Activated CD8-positive, alpha-beta T cell treated with anti-CD3 and anti-CD28 coated beads for 36 hours (primary cell): Measurements from ENCODE around the gene CLN3. TPM values are rescaled to one million over a fixed set of nuclear protein-coding genes. Genes with fewer than 3 reads are reported as not detected.
"Not testable (repeated sequence)": the region's sequence is repeated elsewhere in the genome, so short reads cannot be mapped to it uniquely, and the experiment has no call there.

Experiments
- ATAC-seq: fragments of 200-7000 bp; cut with Tn5 transposase; one replicate; pipeline ENCODE4 v1.10.0; 2021; ENCODE audit warnings: mild to moderate bottlenecking, moderate library complexity
- CTCF ChIA-PET: fragments of 350-600 bp; sonication (Branson Sonifier 250); formaldehyde crosslinking; loops from one replicate; lab custom pipeline; 2021; ENCODE audit warnings: antibody characterized with exemption; lab: Charles Lee
- POLR2A ChIA-PET: fragments of 350-600 bp; sonication (Branson Sonifier 250); formaldehyde crosslinking; loops from one replicate; lab custom pipeline; 2021; ENCODE audit warnings: antibody characterized with exemption; lab: Charles Lee
- DNase-seq: peaks from one replicate; pipeline ENCODE4 v3.0.0-alpha.2; 2020
- H3K27ac Mint-ChIP-seq: one replicate; pipeline ENCODE4 v1.8.0; 2021; ENCODE audit warnings: mild to moderate bottlenecking, mixed read lengths
- H3K27me3 Mint-ChIP-seq: one replicate; pipeline ENCODE4 v1.8.0; 2021; ENCODE audit warnings: mixed read lengths
- H3K36me3 Mint-ChIP-seq: one replicate; pipeline ENCODE4 v1.8.0; 2021; ENCODE audit warnings: low read depth, mixed read lengths
- H3K4me1 Mint-ChIP-seq: one replicate; pipeline ENCODE4 v1.8.0; 2021; ENCODE audit warnings: low read depth, mixed read lengths
- H3K4me3 Mint-ChIP-seq: one replicate; pipeline ENCODE4 v1.8.0; 2021; ENCODE audit warnings: mild to moderate bottlenecking, moderate library complexity, mixed read lengths
- H3K9me3 Mint-ChIP-seq: one replicate; pipeline ENCODE4 v1.8.0; 2021; ENCODE audit warnings: mixed read lengths
- intact Hi-C: fragments of 100-400 bp; cut with micrococcal nuclease; formaldehyde crosslinking; loops from one replicate; pipeline ENCODE4 v1.10.0; 2022
- total RNA-seq, 2 experiments: library from RNA; stranded (reverse); gene quantifications; one replicate each; pipeline ENCODE4 v1.2.3, GENCODE V29; 2021
- TF ChIP-seq, protein P1 (sequence below): fragments of 200-600 bp; IDR thresholded peaks from one replicate; pipeline ENCODE4 v1.8.0; 2022; ENCODE audit warnings: antibody characterized with exemption, mild to moderate bottlenecking

Gene CLN3
- total RNA-seq, 2 experiments from 2014 or later, result 24.2 to 30.2 TPM

DNA sequence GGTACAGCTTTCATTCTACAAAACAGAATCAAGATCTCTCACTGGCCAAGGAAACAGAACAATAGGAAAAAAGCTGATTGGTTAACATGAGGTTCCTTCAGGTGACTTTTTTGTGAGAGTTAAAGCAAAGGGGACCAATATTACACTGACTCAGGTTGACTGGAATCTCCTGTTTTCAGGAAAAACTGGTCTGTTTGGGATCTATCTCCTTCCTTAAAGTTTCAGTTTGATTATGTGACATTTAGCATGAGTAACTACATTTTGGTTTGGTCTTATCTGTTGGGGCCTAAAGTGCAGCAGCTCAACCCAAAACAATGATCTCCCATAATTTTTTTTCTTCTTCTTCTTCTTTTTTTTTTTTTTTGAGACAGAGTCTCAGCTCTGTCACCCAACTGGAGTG is 37.2 kb upstream of the CLN3 start:
- ChIA-PET POLR2A (no interaction called here), CTCF (no interaction called here)
- intact Hi-C loops, result no loop called here
- DNase-seq, result no peak
- peaks cover 4% of the 10 kb centered on the region for H3K4me1 Mint-ChIP-seq
- H3K9me3 Mint-ChIP-seq, result no peaks in the 10 kb centered on the region
- ATAC-seq, result no peak
- H3K36me3 Mint-ChIP-seq, result no peaks in the 10 kb centered on the region
- no peaks in the 10 kb centered on the region for H3K27me3 Mint-ChIP-seq
- no peak overlapping the region for H3K27ac Mint-ChIP-seq
- H3K4me3 Mint-ChIP-seq, result no peak overlapping the region
- TF ChIP-seq, protein P1, sequence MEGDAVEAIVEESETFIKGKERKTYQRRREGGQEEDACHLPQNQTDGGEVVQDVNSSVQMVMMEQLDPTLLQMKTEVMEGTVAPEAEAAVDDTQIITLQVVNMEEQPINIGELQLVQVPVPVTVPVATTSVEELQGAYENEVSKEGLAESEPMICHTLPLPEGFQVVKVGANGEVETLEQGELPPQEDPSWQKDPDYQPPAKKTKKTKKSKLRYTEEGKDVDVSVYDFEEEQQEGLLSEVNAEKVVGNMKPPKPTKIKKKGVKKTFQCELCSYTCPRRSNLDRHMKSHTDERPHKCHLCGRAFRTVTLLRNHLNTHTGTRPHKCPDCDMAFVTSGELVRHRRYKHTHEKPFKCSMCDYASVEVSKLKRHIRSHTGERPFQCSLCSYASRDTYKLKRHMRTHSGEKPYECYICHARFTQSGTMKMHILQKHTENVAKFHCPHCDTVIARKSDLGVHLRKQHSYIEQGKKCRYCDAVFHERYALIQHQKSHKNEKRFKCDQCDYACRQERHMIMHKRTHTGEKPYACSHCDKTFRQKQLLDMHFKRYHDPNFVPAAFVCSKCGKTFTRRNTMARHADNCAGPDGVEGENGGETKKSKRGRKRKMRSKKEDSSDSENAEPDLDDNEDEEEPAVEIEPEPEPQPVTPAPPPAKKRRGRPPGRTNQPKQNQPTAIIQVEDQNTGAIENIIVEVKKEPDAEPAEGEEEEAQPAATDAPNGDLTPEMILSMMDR, result no peak

DNA sequence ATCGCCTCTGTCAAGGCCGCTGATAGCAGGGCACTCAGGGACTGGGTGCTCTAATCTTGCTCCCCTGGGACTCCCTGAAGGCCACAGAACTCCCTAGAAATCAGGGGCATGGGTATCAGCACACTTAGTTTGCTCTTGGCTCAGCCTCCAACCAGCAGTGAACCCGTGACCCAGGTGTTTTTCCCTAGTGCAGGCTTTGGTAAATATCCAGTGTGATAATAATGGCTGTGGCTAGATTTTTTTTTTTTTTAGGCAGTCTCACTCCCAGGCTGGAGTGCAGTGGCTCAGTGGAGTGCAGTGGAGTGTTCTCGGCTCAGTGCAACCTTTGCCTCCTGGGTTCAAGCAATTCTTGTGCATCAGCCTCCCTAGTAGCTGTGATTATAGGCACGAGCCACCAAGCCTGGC is 36.6 kb upstream of the CLN3 start:
- no peak for ATAC-seq
- CTCF ChIA-PET, result no interaction called here

DNA sequence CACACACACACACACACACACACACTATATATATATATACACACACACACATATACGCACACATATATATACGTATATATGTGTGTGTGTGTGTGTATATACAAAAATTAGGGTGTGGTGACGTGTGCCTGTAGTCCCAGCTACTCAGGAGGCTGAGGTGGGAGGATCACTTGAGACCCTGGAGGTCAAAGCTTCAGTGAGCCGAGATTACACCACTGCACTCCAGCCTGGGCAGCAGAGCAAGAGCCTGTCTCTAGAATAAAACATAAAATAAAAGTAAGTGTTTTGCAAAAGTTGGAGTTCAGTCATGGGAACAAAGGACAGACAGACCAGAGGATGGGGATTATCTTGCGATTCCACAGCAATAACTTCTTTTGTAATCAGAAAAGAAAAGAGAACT is 36.1 kb upstream of the CLN3 start:
- Mint-ChIP-seq H3K36me3 (no peaks in the 10 kb centered on the region), H3K4me3 (no peak overlapping the region), H3K27me3 (no peaks in the 10 kb centered on the region), H3K4me1 (peaks cover 4% of the 10 kb centered on the region), H3K9me3 (no peaks in the 10 kb centered on the region), H3K27ac (no peak overlapping the region)
- ChIA-PET POLR2A (no interaction called here), CTCF (no interaction called here)
- ATAC-seq, result no peak
- TF ChIP-seq, protein P1, result no peak
- no peak for DNase-seq
- intact Hi-C loops, result no loop called here

More for the DNA sequence above, 36.6 kb upstream of the CLN3 start:
- no peaks in the 10 kb centered on the region for H3K36me3 Mint-ChIP-seq
- TF ChIP-seq, protein P1, result no peak
- H3K4me3 Mint-ChIP-seq, result no peak overlapping the region
- H3K9me3 Mint-ChIP-seq, result no peaks in the 10 kb centered on the region
- no peak overlapping the region for H3K27ac Mint-ChIP-seq
- DNase-seq, result no peak
- intact Hi-C loops, result no loop called here
- peaks cover 2% of the 10 kb centered on the region for H3K4me1 Mint-ChIP-seq
- H3K27me3 Mint-ChIP-seq, result no peaks in the 10 kb centered on the region
- POLR2A ChIA-PET, result no interaction called here

DNA sequence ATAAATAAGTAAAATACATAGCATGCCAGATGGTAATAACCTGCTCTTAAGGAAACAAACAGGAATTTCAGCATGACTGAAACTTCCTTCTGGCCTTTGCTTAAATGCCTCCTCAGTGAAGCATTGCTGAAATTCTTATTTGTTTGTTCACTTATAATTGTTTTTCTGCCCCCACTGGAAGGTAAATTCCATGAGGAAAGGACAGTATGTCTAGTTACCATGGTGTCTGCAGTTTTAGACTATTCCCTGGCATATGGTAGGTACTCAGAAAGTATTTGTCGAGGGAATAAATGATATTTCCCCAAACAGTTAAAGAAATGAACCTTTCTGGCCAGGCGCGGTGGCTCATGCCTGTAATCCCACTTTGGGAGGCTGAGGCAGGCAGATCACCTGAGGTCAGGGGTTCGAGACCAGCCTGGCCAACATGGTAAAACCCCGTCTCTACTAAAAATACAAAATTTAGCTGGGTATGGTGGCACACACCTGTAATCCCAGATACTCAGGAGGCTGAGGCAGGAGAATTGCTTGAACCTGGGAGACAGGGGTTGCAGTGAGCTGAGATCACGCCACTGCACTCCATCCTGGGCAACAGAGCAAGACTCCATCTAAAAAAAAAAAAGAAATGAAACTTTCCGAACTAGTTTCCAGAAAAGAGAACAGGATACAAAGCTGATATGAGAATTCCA is 35.4 kb upstream of the CLN3 start:
- DNase-seq, H3K27me3 Mint-ChIP-seq, POLR2A ChIA-PET, ATAC-seq, CTCF ChIA-PET, H3K27ac Mint-ChIP-seq, H3K36me3 Mint-ChIP-seq, H3K9me3 Mint-ChIP-seq, intact Hi-C loops, H3K4me1 Mint-ChIP-seq, H3K4me3 Mint-ChIP-seq: not testable (repeated sequence)

DNA sequence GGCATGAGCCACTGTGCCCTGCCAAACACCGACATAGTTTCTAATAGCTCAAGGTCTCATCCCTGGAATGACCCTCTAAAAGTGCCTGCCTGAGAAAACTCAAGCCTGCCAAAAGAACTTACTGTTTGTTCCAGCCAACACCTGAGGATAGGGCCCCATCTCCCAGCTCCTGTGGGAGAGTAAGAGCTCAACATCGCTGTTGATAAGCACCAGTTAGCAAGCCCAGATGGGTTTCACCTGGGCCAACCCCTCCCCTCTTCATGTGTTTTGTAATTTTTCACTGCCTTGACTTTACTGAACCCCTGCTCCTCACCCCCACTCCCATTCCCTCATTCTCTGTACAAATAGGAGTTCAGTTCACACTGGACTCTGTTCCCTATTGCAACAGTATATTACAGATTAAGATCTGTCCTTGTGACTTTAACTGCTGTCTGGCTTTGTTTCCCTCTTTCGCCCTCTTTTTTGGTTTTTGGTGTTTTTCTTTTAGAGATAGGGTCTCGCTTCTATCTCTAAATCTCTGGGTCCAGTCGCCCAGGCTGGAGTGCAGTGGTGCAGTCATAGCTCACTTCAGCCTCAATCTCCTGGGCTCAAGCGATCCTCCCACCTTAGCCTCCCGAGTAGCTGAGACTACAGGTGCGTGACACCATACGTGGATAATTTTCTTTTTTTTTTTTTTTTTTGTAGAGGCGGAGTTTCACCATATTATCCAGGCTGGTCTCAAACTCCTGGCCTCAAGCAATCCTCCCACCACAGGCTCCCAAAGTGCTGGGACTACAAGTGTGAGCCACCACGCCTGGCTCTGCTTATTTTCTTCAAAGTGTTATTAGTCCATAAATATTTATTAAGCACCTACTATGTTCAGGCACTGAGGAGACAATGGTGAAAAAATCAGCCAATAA is 34.6 kb upstream of the CLN3 start:
- no peaks in the 10 kb centered on the region for H3K9me3 Mint-ChIP-seq
- H3K4me1 Mint-ChIP-seq, result peaks cover 6% of the 10 kb centered on the region
- ChIA-PET CTCF (no interaction called here), POLR2A (no interaction called here)
- no peaks in the 10 kb centered on the region for H3K36me3 Mint-ChIP-seq
- no peak for DNase-seq
- intact Hi-C loops, result no loop called here
- H3K27me3 Mint-ChIP-seq, result no peaks in the 10 kb centered on the region
- no peak for ATAC-seq
- H3K27ac Mint-ChIP-seq, result no peak overlapping the region
- TF ChIP-seq, protein P1, result no peak
- no peak overlapping the region for H3K4me3 Mint-ChIP-seq
